HG03354 (cell line): ENCODE measurements around the gene PTPRG.

Experiments used
- ATAC-seq: cut with Tn5 transposase; IDR thresholded peaks from one replicate; pipeline ENCODE4 v1.9.1; 2021; ENCODE audit warnings: mild to moderate bottlenecking; ENCODE audit not compliant: unreplicated experiment, poor library complexity, severe bottlenecking

Gene PTPRG

DNA sequence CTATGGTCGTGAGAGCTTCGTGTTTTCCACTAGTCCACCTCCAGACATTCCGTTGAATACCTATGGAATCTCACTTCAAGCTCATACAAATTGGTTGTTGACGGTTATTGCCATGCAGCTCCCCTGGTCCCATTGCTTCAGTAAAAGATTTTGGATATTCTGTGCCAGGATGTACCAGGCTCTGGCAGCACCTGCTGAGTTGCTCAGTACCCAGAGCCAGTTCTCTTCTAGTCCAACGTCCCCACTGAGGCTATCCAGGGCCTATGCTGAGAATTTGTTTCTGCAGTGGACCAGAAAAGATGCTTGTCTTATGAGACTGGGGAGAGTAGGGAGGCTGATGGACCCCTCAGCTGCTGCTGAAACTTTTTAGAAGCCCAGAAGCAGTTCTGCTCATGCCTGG, 533.1 kb downstream of the PTPRG start:
- ATAC-seq: no peak

DNA sequence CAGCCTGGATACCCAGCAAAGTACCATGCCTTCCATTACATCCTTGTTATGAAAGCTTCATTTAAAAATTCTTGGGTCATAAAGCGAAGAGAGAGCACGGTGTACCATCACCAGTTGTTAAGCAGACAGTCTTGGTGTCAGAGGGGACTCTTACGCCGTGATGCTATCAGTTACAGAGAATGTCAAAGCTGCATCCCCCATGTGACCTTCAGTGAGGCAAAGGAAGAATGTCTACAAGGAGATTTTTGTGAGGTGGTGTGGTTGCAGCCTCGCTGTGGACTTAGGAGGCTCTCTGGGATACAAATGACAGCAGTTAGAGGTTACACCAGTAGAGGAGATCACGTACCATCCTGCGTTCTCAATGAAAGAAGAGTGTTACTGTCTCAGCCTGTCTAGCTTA, 533.7 kb downstream of the PTPRG start:
- no peak for ATAC-seq

GRCh38 chr3:62095756-62096155, 534.4 kb downstream of the PTPRG start:
- no peak for ATAC-seq

- ATAC-seq: no peak
Observed at GRCh38 chr3:62096521-62096920, 535.1 kb downstream of the PTPRG start.

GRCh38 chr3:62097121-62097520, 535.8 kb downstream of the PTPRG start:
- ATAC-seq: no peak

GRCh38 chr3:62098646-62099365, 537.4 kb downstream of the PTPRG start:
- ATAC-seq: no peak

GRCh38 chr3:62100282-62100989, 539.1 kb downstream of the PTPRG start:
- no peak for ATAC-seq

- no peak for ATAC-seq
Observed at GRCh38 chr3:62101488-62101887, 540.1 kb downstream of the PTPRG start.

- no peak for ATAC-seq
Observed at GRCh38 chr3:62103531-62103930, 542.2 kb downstream of the PTPRG start.

- no peak for ATAC-seq
Observed at GRCh38 chr3:62109534-62109933, 548.2 kb downstream of the PTPRG start.

- ATAC-seq: no peak
Observed at GRCh38 chr3:62110443-62111225, 549.3 kb downstream of the PTPRG start.

- ATAC-seq: no peak
Observed at GRCh38 chr3:62113092-62113491, 551.7 kb downstream of the PTPRG start.

- ATAC-seq: no peak
Observed at GRCh38 chr3:62114763-62115162, 553.4 kb downstream of the PTPRG start.

GRCh38 chr3:62117903-62118548, 556.7 kb downstream of the PTPRG start:
- ATAC-seq: no peak

- ATAC-seq: no peak
Observed at GRCh38 chr3:62119139-62119538, 557.8 kb downstream of the PTPRG start.

GRCh38 chr3:62122819-62123218, 561.4 kb downstream of the PTPRG start:
- no peak for ATAC-seq

DNA sequence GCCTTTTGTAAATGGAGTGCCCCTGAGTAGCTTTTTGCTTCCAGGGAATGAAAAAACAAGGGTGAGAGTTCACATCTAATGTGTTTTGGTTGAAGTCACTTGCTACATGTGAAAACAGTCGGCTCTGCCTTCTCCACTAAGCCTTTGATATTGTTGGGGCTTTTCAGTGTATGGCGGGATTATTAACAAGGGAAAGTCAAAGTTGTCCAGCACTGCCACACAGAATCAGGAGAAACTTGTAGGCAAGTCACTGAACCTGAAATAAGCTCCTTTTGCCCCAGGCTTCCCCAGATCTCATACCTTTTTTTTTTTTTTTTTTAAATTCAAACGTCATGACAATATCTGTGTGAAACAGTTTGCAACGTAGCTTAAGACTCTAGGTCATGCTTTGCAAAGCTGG, 564.0 kb downstream of the PTPRG start:
- ATAC-seq: no peak

DNA sequence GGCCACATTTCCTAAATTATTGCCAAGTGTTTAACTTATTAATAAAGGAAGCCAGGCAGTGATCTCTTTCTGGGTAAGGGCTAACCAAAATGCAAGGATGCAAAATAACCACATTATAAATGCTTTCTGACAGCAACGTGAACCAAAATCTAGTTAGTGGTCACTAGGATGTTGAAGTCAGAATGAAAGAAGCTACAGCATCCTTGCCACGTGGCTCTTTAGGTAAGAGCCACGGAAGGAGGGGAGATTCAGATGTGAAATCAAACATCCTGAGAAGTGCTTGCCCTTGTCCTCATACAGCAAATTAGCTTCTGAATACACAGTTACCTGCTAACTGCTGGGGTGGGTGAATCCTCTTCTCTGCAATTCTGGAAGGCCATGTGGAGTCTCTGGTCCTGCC, 565.7 kb downstream of the PTPRG start:
- ATAC-seq: no peak

GRCh38 chr3:62128051-62128450, 566.7 kb downstream of the PTPRG start:
- ATAC-seq: no peak

GRCh38 chr3:62128681-62129080, 567.3 kb downstream of the PTPRG start:
- no peak for ATAC-seq
